ENCODE data around the gene PARD3B. TPM values are rescaled to one million over a fixed set of nuclear protein-coding genes. Genes with fewer than 3 reads are reported as not detected.

Gene PARD3B
- total RNA-seq, 1 experiment from 2014 or later: 7.6 TPM

- DNase-seq (ENCODE audit: low spot score): peak; percentile 12
- ChIA-PET CTCF (interaction anchor here (0.8 kb wide), 1 partner anchor 408 kb away, joined by 3 read pairs; no protein-coding TSS in a partner anchor), POLR2A (ENCODE audit: low non-redundant PET) (no interaction called here)
- Histone ChIP-seq H3K4me3 (ENCODE audit: low read depth, low read length, poor library complexity, severe bottlenecking) (no peak overlapping the region), H3K27me3 (replicated peaks; ENCODE audit: insufficient read depth, low read depth, low read length, poor library complexity) (no peaks in the 10 kb centered on the region), H3K36me3 (ENCODE audit: insufficient read depth, low read length, poor library complexity, severe bottlenecking) (no peaks in the 10 kb centered on the region), H3K27ac (ENCODE audit: low read depth, low read length, poor library complexity, severe bottlenecking) (no peak overlapping the region), H3K9me3 (ENCODE audit: low read depth, low read length, poor library complexity, severe bottlenecking) (no peaks in the 10 kb centered on the region), H3K4me1 (ENCODE audit: insufficient read depth, low read length, poor library complexity, severe bottlenecking) (no peaks in the 10 kb centered on the region)
- TF ChIP-seq, protein P1, sequence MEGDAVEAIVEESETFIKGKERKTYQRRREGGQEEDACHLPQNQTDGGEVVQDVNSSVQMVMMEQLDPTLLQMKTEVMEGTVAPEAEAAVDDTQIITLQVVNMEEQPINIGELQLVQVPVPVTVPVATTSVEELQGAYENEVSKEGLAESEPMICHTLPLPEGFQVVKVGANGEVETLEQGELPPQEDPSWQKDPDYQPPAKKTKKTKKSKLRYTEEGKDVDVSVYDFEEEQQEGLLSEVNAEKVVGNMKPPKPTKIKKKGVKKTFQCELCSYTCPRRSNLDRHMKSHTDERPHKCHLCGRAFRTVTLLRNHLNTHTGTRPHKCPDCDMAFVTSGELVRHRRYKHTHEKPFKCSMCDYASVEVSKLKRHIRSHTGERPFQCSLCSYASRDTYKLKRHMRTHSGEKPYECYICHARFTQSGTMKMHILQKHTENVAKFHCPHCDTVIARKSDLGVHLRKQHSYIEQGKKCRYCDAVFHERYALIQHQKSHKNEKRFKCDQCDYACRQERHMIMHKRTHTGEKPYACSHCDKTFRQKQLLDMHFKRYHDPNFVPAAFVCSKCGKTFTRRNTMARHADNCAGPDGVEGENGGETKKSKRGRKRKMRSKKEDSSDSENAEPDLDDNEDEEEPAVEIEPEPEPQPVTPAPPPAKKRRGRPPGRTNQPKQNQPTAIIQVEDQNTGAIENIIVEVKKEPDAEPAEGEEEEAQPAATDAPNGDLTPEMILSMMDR (conservative IDR thresholded peaks at IDR 0.05; ENCODE audit: low read depth, low read length): no peak
- no peak for TF ChIP-seq EZH2 (IDR thresholded peaks at IDR 0.05; ENCODE audit: borderline replicate concordance, low read depth, low read length, poor library complexity, severe bottlenecking)
- no TSS peak for BruUV-seq (replicated peaks)
- intact Hi-C loops (cut with micrococcal nuclease; ENCODE audit: unreplicated experiment): no loop called here
Measured at GRCh38 chr2:204585930-204586329, 40.7 kb downstream of the PARD3B start.

GRCh38 chr2:204586444-204587180 is 41.3 kb downstream of the PARD3B start:
- Histone ChIP-seq H3K36me3 (ENCODE audit: insufficient read depth, low read length, poor library complexity, severe bottlenecking) (no peaks in the 10 kb centered on the region), H3K4me3 (ENCODE audit: low read depth, low read length, poor library complexity, severe bottlenecking) (no peak overlapping the region), H3K27ac (ENCODE audit: low read depth, low read length, poor library complexity, severe bottlenecking) (no peak overlapping the region), H3K27me3 (replicated peaks; ENCODE audit: insufficient read depth, low read depth, low read length, poor library complexity) (no peaks in the 10 kb centered on the region), H3K9me3 (ENCODE audit: low read depth, low read length, poor library complexity, severe bottlenecking) (no peaks in the 10 kb centered on the region), H3K4me1 (ENCODE audit: insufficient read depth, low read length, poor library complexity, severe bottlenecking) (no peaks in the 10 kb centered on the region)
- CTCF ChIA-PET: interaction anchor here (0.8 kb wide), 1 partner anchor 408 kb away, joined by 3 read pairs; no protein-coding TSS in a partner anchor
- intact Hi-C loops (cut with micrococcal nuclease; ENCODE audit: unreplicated experiment): no loop called here
- TF ChIP-seq, protein P1 (conservative IDR thresholded peaks at IDR 0.05; ENCODE audit: low read depth, low read length): no peak
- no peak for TF ChIP-seq EZH2 (IDR thresholded peaks at IDR 0.05; ENCODE audit: borderline replicate concordance, low read depth, low read length, poor library complexity, severe bottlenecking)
- no peak for DNase-seq (ENCODE audit: low spot score)
- POLR2A ChIA-PET (ENCODE audit: low non-redundant PET): no interaction called here
- no TSS peak for BruUV-seq (replicated peaks)

DNA sequence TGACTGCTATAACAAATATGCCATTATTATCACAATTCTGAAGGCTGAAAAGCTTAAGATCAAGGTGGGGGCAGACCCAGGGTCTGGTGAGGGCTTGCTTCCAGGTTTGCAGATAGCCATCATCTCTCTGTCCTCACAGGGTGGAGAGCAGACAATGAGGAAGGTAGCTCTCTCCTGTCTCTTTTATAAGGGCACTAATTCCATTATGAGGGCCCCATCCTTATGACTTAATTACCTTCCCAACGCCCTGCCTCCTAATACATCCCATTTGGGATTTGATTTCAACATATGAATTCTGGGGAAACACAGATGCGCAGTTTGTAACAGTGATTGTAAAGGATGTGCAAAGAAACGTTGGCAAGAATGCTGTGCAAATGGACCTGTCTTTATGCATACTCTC is 44.8 kb downstream of the PARD3B start:
- CTCF ChIA-PET: no interaction called here
- no peaks in the 10 kb centered on the region for H3K9me3 ChIP-seq (ENCODE audit: low read depth, low read length, poor library complexity, severe bottlenecking)
- H3K36me3 ChIP-seq (ENCODE audit: insufficient read depth, low read length, poor library complexity, severe bottlenecking): no peaks in the 10 kb centered on the region
- no peaks in the 10 kb centered on the region for H3K27me3 ChIP-seq (replicated peaks; ENCODE audit: insufficient read depth, low read depth, low read length, poor library complexity)
- no peak overlapping the region for H3K4me3 ChIP-seq (ENCODE audit: low read depth, low read length, poor library complexity, severe bottlenecking)
- H3K27ac ChIP-seq (ENCODE audit: low read depth, low read length, poor library complexity, severe bottlenecking): no peak overlapping the region
- BruUV-seq (replicated peaks): no TSS peak
- no peak for DNase-seq (ENCODE audit: low spot score)
- TF ChIP-seq, protein P1 (conservative IDR thresholded peaks at IDR 0.05; ENCODE audit: low read depth, low read length): no peak
- no peak for TF ChIP-seq EZH2 (IDR thresholded peaks at IDR 0.05; ENCODE audit: borderline replicate concordance, low read depth, low read length, poor library complexity, severe bottlenecking)
- POLR2A ChIA-PET (ENCODE audit: low non-redundant PET): no interaction called here
- no peaks in the 10 kb centered on the region for H3K4me1 ChIP-seq (ENCODE audit: insufficient read depth, low read length, poor library complexity, severe bottlenecking)
- intact Hi-C loops (cut with micrococcal nuclease; ENCODE audit: unreplicated experiment): no loop called here

All from A673 (cell line).